Muscle of back (tissue), 11 donors: ENCODE data around the gene HIPK3. TPM values are rescaled to one million over a fixed set of nuclear protein-coding genes. Genes with fewer than 3 reads are reported as not detected.
A peak's percentile ranks its signal among the peaks of the same experiment; 100 is the strongest.
"Not testable (repeated sequence)": the region's sequence is repeated elsewhere in the genome, so short reads cannot be mapped to it uniquely, and the experiment has no call there.

ENCODE experiments used
- DNase-seq, 3 donors: peaks; one replicate each; pipeline versions ENCODE4 v3.0.0 to v3.0.0-alpha.2; 2013
- polyA plus RNA-seq, 10 donors: library from polyadenylated mRNA; unstranded; fragments of 120-200 nt; gene quantifications; one replicate each; pipeline ENCODE4 v1.2.1, GENCODE V29; 2013; ENCODE audit not compliant: insufficient read length in 10 of 10

Gene HIPK3
- polyA plus RNA-seq, 10 donors, result 61.1 to 100 (median 74.9) TPM

DNA sequence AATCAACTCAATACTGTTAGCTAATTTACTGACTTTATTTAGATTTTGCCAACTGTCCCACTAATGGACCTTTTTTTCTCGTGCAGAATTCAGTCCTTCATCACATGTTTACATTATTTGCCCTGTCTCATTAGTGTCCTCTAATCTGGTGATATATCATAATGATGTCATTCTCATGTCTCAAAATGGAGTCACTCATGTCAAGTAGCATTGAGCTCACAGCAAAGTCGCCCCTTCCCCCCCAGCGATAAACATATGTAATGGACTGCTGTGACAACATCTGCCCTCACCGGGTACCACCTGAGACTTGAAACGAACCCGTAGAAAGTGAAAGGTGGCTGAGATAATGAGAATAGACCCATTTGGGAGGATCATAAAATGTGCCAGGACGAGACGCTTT, 37.6 kb downstream of the HIPK3 start:
- DNase-seq, result no peak

DNA sequence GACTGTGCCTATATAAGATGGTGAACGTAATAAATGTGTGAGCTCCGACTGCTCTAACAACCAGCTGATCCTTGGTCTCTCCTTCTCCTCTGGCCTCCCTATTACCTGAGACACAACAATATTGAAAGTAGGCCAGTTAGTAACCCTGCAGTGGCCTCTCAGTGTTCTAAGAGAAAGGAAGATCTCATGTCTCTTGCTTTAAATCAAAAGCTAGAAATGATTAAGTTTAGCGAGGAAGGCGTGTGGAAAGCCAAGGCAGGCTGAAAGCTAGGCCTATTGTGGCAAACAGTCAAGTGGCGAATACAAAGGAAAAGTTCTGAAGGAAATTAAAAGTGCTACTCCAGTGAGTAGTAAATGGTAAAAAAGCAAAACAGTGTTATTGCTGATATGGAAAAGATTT, 39.5 kb downstream of the HIPK3 start:
- DNase-seq, result no peak

DNA sequence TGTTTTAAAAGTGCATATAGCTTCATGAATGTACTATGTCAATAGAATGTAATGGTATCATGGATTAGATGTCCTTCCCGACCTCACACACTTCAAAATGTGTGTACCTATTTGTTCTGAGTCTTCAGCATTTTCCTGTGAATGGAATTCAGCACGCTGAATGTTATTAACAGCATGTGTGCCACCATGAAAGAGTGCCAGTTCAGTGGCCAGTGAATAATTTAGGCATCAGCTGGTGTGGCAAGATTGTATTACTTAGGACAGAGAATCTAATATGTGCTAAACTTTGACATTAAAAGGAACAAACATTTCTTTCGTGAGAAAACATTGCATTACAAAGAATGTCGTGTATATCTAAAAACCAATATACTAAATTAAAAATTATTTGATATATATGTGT, 46.4 kb downstream of the HIPK3 start:
- no peak for DNase-seq

DNA sequence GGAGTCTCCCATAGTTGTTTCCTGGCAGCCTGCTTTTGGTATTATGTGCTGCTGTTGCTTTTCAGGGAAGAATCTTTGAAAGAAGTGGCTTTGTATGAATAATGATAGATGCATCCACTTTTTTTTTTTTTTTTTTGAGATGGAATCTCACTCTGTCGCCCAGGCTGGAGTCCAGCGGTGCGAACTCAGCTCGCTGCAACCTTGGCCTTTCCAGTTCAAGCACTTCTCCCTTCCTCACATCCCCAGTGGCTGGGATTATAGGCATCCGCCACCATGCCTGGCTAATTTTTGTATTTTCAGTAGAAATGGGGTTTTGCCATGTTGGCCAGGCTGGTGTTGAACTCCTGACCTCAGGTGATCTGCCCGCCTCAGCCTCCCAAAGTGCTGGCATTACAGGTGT, 49.6 kb downstream of the HIPK3 start:
- not testable (repeated sequence) for DNase-seq

- no peak for DNase-seq
Measured at GRCh38 chr11:33307984-33308383, 50.8 kb downstream of the HIPK3 start.

GRCh38 chr11:33309118-33309517, 51.9 kb downstream of the HIPK3 start:
- DNase-seq, result no peak

DNA sequence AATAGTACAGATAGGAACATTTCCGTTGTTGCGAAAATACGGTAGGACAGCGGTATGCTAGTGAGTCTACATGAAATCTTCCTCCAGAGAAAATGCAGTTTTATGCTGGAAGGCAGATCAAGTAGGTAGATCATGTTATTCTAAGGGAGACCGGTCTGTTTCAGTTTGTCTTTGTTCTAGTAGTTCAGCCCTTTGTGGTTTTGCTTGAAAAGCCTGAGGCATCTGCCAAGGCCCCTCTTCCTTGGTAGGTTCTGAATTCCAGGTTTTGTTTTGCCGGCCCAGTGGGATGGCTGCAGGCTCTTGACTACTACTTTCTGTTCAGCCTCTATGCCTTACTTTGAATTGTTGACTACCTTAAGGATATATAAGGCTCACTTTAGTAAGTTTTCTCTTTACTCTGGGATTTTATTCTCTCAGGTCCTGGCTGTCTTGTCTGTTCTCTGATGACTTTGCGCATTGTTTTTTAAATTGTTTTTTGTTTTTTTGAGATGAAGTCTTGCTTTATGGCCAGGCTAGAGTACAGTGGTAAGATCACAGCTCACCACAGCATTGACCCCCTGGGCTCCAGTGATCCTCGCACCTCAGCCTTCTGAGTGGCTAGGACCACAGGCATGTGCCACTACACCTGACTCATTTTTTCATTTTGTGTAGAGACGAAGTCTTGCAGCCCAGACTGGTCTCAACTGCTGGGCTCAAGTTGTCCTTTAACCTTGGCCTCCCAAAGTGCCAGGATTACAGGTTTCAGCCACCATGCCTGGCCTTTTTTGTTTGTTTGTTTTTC, 53.7 kb downstream of the HIPK3 start:
- DNase-seq, result no peak

GRCh38 chr11:33311680-33312079, 54.5 kb downstream of the HIPK3 start:
- no peak for DNase-seq

DNA sequence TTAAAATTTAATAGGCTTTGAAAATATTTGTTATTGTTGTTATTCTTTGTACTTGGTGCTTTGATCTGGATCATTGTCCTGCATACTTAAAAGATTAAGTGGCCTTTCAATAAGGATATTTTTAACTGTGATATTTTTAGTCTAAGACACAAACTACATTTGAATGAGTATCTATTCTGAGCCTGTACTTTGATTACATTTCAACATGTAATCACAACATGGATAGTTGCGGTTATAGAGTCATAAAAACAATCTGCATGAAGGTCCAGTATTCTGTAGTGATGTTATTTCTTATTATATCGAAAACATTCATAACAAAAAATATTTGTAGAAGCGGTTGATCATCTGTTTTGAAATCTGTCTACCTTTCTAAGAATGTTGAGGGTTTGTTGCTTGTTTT, 58.6 kb downstream of the HIPK3 start:
- DNase-seq, result no peak

- no peak for DNase-seq
Measured at GRCh38 chr11:33317662-33318061, 60.5 kb downstream of the HIPK3 start.

GRCh38 chr11:33320016-33320813, 63.0 kb downstream of the HIPK3 start:
- DNase-seq, result no peak

- DNase-seq, result no peak
Measured at GRCh38 chr11:33320814-33321330, 63.7 kb downstream of the HIPK3 start.

- DNase-seq, result no peak
Measured at GRCh38 chr11:33321422-33321821, 64.2 kb downstream of the HIPK3 start.

- DNase-seq, result no peak
Measured at GRCh38 chr11:33323421-33323820, 66.2 kb downstream of the HIPK3 start.

DNA sequence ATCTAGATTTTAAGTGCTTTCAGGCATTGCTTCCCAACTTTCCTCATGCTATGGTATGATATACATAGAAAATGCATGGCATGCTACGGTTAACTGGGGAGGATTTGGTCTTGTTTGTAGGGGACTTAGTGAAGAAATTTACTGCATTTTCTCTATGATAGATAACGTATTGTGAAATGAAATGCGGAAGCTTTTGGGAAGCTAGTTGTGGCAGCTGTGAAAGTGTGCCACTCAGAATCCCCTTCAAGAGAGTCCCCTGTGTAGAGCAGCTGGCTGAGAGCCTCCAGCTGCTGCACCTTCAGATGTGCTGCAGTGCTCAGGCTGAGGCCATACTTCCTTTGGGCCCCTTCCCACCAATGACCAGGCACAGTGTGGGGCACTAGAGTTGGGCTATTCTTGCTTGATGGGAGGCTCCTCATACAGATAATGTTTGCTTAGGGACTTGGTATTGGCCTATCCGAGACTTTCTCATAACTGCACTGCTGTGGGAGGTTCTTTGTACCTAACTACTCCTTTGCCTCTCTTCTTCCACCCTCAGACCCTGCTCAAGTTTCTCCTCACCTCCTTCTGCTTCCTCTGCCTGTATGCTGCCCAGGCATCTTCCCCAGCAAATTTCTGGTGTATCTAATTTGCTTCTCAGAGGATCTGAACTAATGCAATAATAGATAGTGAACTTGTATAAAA, 67.3 kb downstream of the HIPK3 start:
- peak in 1 of 3 donors; percentile 19 for DNase-seq

- no peak for DNase-seq
Measured at GRCh38 chr11:33325451-33325850, 68.3 kb downstream of the HIPK3 start.

DNA sequence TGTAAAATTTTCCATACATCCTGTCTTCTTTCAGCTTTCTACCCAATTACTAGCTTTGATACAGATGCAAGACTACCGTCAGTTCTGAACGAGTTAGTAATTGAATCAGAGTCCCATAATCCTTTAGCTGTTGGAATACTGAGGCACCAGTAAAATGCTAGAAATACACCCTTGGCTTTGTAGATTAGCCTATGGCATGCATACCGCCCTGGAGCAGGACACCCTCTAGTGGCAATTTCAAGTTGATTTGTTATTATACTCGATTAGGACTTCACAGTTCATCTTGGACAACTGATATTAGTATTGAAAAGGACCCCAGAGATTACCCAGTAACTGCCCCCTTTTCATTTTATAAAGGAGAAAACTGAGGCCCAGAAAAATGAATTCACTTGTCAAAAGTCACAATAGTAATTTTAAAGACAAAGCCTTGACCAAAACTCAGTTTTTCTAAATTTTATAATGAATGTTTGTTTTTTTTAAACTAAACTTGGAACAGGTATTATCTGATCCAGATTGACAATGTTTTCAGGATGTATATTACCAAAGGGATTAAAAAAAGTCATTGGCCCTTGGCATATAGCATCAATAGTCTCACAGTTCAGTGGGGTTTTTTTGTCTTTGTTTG, 72.6 kb downstream of the HIPK3 start:
- DNase-seq, result peak; percentile 42 to 67 (median 57)

- DNase-seq, result no peak
Measured at GRCh38 chr11:33333816-33334215, 76.6 kb downstream of the HIPK3 start.

GRCh38 chr11:33334627-33335026, 77.4 kb downstream of the HIPK3 start:
- DNase-seq, result no peak

DNA sequence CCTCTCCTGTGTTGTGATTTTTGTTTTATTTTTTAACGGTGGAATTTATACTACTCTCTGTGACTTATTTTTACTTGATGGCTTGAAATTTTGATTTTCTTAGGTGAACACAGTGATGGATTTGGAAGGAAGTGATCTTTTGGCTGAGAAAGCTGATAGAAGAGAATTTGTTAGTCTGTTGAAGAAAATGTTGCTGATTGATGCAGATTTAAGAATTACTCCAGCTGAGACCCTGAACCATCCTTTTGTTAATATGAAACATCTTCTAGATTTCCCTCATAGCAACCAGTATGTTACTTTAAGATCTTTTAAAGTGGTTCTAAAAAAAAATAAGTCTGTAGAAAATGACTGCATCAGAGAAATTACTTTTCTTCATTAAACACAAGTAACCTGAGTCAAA, 82.1 kb downstream of the HIPK3 start:
- no peak for DNase-seq

GRCh38 chr11:33344611-33345010, 87.4 kb downstream of the HIPK3 start:
- no peak for DNase-seq
